Uterus (tissue), 4 donors: ENCODE data around the gene KIF11. TPM values are rescaled to one million over a fixed set of nuclear protein-coding genes. Genes with fewer than 3 reads are reported as not detected.

ENCODE experiments used
- DNase-seq, 2 donors: peaks; one replicate each; pipeline ENCODE4 v3.0.0-alpha.2; 2019 to 2020
- H3K27ac ChIP-seq, 2 donors: fragments of 200-600 bp; sonication (generic); 1 replicate in 1 of 2; 2 replicates in 1 of 2; pipeline ENCODE4 v1.5.1; 2016 to 2018
- H3K27me3 ChIP-seq, 2 donors: fragments of 200-600 bp; sonication (generic); one replicate each; pipeline ENCODE4 v1.5.1; 2018 to 2019; ENCODE audit warnings: control low read depth in 1 of 2
- H3K36me3 ChIP-seq, 2 donors: fragments of 200-600 bp; sonication (generic); one replicate each; pipeline ENCODE4 v1.5.1; 2019; ENCODE audit warnings: control low read depth in 1 of 2
- H3K4me1 ChIP-seq, 2 donors: fragments of 200-600 bp; sonication (generic); one replicate each; pipeline ENCODE4 v1.5.1; 2018 to 2019; ENCODE audit warnings: control low read depth in 1 of 2
- H3K4me3 ChIP-seq, 2 donors: fragments of 200-600 bp; sonication (generic); 1 replicate in 1 of 2; 2 replicates in 1 of 2; pipeline ENCODE4 v1.5.1; 2018 to 2019; ENCODE audit warnings: mild to moderate bottlenecking in 1 of 2
- H3K9me3 ChIP-seq, 2 donors: fragments of 200-600 bp; sonication (generic); one replicate each; pipeline ENCODE4 v1.5.1; 2019; ENCODE audit warnings: control low read depth in 1 of 2
- POLR2A ChIP-seq, 2 donors: fragments of 450-650 bp; IDR thresholded peaks; one replicate each; pipeline ENCODE4 v1.6.1; 2016; ENCODE audit warnings: antibody characterized with exemption in 2 of 2, mild to moderate bottlenecking in 1 of 2, moderate library complexity in 1 of 2
- intact Hi-C: fragments of 100-400 bp; cut with DNase I; formaldehyde crosslinking; loops from one replicate; pipeline ENCODE4 v1.15.1; 2023; ENCODE audit warnings: low total_unique reads
- total RNA-seq, 4 donors: library from RNA; depleted of rRNA in 3 of 4; stranded (reverse); fragments of >200 nt in 3 of 4; gene quantifications; one replicate each; pipeline versions ENCODE4 v1.1.0 to v1.2.4, GENCODE V29; 2014 to 2023
- TF ChIP-seq, protein P1 (sequence below), 4 experiments: fragments of 200-600 bp in 2 of 4; fragments of 450-650 bp in 2 of 4; sonication (generic) in 2 of 4; IDR thresholded peaks; one replicate each; pipeline ENCODE4 v1.5.1; 2016 to 2019; ENCODE audit warnings: antibody characterized with exemption in 4 of 4, mild to moderate bottlenecking in 2 of 4, moderate library complexity in 1 of 4
- donor health status: DM: yes; HTN: yes; CAD: no.

KIF11 gene
- total RNA-seq, 4 donors from 2014 or later, result 1.0 to 31.0 TPM; not detected in 2

DNA sequence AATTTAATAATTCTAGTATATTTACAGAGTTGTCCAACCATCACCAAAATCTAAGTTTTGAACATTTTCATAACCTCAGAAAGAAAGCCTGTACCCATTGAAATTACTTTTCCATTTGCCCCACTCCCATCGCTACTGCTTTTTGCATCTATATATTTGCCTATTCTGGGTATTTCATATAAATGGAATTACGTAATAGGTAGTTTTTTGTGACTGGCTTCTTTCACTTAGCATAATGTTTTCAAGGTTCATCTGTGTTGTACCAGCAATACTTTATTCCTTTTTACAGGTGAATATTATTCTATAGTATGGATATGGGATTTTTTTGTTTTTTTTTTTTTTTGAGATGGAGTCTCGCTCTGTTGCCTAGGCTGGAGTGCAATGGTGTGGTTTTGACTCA, 22.6 kb downstream of the KIF11 start:
- intact Hi-C loops, result no loop called here
- H3K9me3 ChIP-seq, result no peaks in the 10 kb centered on the region
- no peak overlapping the region for H3K27ac ChIP-seq
- H3K4me3 ChIP-seq, result no peak overlapping the region
- no peaks in the 10 kb centered on the region for H3K4me1 ChIP-seq
- TF ChIP-seq, protein P1, sequence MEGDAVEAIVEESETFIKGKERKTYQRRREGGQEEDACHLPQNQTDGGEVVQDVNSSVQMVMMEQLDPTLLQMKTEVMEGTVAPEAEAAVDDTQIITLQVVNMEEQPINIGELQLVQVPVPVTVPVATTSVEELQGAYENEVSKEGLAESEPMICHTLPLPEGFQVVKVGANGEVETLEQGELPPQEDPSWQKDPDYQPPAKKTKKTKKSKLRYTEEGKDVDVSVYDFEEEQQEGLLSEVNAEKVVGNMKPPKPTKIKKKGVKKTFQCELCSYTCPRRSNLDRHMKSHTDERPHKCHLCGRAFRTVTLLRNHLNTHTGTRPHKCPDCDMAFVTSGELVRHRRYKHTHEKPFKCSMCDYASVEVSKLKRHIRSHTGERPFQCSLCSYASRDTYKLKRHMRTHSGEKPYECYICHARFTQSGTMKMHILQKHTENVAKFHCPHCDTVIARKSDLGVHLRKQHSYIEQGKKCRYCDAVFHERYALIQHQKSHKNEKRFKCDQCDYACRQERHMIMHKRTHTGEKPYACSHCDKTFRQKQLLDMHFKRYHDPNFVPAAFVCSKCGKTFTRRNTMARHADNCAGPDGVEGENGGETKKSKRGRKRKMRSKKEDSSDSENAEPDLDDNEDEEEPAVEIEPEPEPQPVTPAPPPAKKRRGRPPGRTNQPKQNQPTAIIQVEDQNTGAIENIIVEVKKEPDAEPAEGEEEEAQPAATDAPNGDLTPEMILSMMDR (IDR thresholded peaks at IDR 0.05), result no peak
- TF ChIP-seq POLR2A (IDR thresholded peaks at IDR 0.05), result no peak
- H3K36me3 ChIP-seq, result no peaks in the 10 kb centered on the region
- no peak for DNase-seq
- H3K27me3 ChIP-seq, result no peaks in the 10 kb centered on the region

DNA sequence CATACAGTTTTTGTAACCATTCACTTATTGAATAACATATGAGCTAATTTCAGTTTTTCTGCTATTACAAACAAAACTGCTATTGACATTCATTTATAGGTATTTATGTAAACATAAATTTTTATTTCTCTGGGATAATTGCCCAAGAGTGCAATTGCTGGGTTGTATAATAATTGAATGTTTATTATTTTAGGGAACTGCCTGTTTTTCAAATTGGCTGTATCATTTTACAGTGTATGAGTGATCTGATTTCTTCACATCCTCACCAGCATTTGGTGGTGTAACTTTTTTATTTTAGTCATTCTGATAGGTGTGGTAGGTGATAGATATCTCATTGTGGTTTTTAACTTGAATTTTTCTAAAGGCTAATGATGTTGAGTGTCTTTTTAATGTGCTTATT, 26.4 kb downstream of the KIF11 start:
- no peaks in the 10 kb centered on the region for H3K4me1 ChIP-seq
- H3K4me3 ChIP-seq, result no peak overlapping the region
- H3K9me3 ChIP-seq, result no peaks in the 10 kb centered on the region
- DNase-seq, result no peak
- H3K36me3 ChIP-seq, result no peaks in the 10 kb centered on the region
- TF ChIP-seq POLR2A (IDR thresholded peaks at IDR 0.05), result no peak
- TF ChIP-seq, protein P1 (IDR thresholded peaks at IDR 0.05), result no peak
- H3K27ac ChIP-seq, result no peak overlapping the region
- H3K27me3 ChIP-seq, result no peaks in the 10 kb centered on the region
- intact Hi-C loops, result no loop called here

DNA sequence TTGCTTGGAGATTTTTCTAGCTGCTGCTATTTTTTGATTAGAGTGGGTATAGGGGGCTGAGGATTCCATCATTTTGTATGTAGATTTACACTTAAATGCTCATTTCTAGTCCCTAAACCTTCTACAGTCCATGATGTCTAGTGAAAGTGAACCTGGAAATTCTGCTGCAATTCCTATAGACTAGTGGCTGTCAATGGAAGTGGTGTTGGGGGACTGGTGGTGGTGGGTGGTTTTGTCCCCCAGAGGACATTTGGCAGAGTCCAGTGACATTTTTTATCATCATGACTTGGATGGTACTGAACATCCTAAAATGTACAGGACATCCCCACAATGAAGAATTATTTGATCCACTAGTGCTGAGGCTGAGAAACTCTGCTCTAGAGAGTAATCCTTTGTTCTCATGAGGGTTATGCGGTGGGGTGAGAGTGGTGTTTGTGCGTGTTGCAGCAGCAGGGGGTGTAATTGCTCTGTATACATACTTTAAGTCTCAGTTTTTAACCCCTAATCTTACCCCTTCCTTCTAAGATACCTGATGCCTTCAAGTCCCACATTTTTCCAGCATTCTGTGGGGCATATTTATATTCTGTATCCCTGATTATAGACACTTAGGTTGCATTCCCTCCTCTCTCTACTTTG, 35.0 kb downstream of the KIF11 start:
- Histone ChIP-seq H3K9me3 (no peaks in the 10 kb centered on the region), H3K27me3 (no peaks in the 10 kb centered on the region), H3K4me1 (no peaks in the 10 kb centered on the region), H3K36me3 (no peaks in the 10 kb centered on the region), H3K4me3 (no peak overlapping the region), H3K27ac (no peak overlapping the region)
- intact Hi-C loops, result no loop called here
- no peak for DNase-seq
- no peak for TF ChIP-seq POLR2A (IDR thresholded peaks at IDR 0.05)
- TF ChIP-seq, protein P1 (IDR thresholded peaks at IDR 0.05), result no peak

DNA sequence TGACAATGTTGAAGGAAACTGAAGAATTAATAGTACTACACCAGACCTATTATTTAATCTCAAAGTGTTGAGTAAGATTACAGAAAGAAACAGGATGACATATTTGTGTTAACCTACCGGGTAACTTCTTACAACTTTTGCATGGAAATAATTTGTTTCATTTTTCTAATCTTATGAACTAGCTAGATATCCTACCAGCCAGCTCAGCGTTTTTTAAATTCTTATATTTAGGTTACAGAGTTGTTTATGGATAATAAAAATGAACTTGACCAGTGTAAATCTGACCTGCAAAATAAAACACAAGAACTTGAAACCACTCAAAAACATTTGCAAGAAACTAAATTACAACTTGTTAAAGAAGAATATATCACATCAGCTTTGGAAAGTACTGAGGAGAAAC, 37.0 kb downstream of the KIF11 start:
- intact Hi-C loops, result no loop called here
- no peak for DNase-seq
- Histone ChIP-seq H3K36me3 (no peaks in the 10 kb centered on the region), H3K27ac (no peak overlapping the region), H3K9me3 (no peaks in the 10 kb centered on the region), H3K27me3 (no peaks in the 10 kb centered on the region), H3K4me1 (no peaks in the 10 kb centered on the region), H3K4me3 (no peak overlapping the region)
- TF ChIP-seq POLR2A (IDR thresholded peaks at IDR 0.05), result no peak
- TF ChIP-seq, protein P1 (IDR thresholded peaks at IDR 0.05), result no peak

DNA sequence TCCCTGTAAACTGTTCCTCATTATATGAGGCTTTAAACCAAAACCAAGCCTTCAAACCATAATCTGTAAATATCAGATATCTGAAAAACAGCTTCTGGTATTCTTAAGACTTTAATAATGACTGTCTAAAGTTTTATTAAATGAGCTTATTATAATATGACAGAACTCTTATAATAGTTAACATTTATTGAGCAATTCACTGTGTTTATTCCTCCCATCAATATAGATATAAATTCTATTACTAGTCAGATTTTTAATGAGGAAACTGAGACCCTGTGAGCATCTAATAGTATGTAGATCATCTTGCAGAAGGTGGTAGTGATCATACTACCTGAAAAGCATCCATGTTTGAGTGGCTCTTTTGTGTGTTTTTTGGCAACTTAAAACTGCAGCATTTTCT, 45.1 kb downstream of the KIF11 start:
- H3K27ac ChIP-seq, result no peak overlapping the region
- H3K9me3 ChIP-seq, result no peaks in the 10 kb centered on the region
- H3K4me3 ChIP-seq, result no peak overlapping the region
- intact Hi-C loops, result no loop called here
- H3K36me3 ChIP-seq, result no peaks in the 10 kb centered on the region
- H3K4me1 ChIP-seq, result no peaks in the 10 kb centered on the region
- DNase-seq, result no peak
- no peak for TF ChIP-seq POLR2A (IDR thresholded peaks at IDR 0.05)
- TF ChIP-seq, protein P1 (IDR thresholded peaks at IDR 0.05), result no peak
- no peaks in the 10 kb centered on the region for H3K27me3 ChIP-seq
